ENCODE results near the gene ABCC1.

The ABCC1 gene

DNA sequence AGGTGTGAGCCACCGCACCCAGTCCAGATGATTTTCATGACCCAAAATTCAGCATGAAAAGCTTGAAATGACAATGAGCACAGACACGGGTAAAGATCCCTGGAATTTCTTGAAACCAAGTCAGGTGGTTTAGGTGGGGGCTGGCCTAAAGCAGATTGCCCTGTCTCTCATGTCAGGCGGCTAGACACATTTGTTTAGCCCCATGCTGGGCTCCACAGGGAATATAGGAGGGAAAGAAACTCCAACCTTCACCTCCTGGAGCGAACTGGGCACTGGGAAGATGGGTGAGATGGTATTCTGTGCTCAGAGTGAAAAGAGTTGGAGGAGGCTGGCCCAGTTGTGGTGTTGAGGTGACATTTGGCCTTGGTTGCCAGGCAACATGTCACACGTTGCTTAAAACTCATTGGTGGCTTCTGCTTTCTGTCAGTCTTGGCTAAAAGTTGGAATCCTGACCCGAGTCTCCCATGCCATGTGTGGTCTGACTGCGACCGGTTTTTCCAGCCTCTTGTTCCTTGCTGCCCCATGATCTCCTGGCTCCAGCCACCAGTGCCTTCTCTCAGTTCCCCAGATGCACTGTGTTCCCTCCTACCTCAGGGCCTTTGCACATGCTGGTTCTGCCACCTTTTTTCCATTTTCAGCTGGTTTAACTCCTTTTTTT is 160.2 kb downstream of the ABCC1 start:
- DNase-seq (ENCODE audit: low read depth in 3 of 3), result no peak

GRCh38 chr16:16110111-16110490 is 160.7 kb downstream of the ABCC1 start:
- DNase-seq (ENCODE audit: low read depth in 3 of 3), result no peak

DNA sequence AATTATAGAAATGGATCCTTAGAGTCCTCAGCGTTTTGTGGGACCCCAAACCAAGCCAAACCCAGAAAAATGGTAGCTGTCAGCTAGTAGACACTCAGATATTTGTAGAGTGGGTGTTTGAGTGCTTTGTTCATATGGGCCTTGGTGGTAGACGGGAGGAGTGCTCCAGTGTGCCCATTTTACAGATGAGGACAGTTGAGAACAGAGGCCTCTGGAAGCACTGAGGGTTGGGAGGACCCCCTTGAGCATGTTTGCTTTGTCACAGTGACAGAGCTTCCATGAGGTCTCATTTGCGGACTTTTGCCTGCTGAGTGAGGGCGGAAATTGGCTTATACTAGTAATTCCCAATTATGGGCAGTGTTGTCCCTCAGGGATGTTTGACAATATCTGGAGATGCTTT is 162.2 kb downstream of the ABCC1 start:
- DNase-seq (ENCODE audit: low read depth in 3 of 3), result no peak

- no peak for DNase-seq (ENCODE audit: low read depth in 3 of 3)
Observed at GRCh38 chr16:16112450-16113053, 163.1 kb downstream of the ABCC1 start.

DNA sequence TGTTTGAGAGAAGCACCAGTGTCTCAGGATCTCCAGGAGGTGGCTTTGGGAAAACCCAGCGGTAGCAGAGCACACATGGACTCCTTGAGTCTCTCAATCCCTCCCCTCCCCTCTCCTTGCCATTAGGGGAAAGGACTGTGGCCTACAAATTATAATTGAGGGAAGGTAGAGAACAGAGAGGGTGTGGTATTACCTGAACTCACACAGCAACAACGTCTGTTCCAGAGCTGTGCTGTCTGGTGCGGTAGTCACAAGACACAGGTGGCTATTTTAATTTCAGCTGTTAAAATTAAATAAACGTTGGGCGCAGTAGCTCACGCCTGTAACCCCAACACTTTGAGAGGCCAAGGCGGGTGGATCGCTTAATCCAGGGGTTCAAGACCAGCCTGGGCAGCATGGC is 163.7 kb downstream of the ABCC1 start:
- DNase-seq (ENCODE audit: low read depth in 3 of 3), result no peak

- no peak for DNase-seq (ENCODE audit: low read depth in 3 of 3)
Observed at GRCh38 chr16:16116841-16117240, 167.4 kb downstream of the ABCC1 start.

DNA sequence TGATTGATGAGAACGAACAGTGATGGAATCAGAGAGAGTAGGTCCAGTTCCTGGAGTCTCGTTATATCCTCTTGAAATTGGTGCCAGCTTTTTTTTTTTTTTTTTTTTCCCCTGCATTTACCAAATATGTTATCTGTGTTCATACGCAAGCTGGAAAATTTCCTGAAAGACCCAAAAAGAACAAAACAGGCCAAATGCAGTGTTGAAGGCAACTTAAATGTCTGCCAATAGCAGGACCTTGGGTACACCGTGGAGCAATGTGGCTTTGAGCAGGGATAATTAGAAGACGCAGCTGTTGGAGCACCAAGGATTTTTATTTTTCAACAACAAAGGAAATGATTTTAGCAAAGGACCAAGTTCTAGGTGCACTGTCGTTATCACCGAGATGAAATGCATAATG is 168.9 kb downstream of the ABCC1 start:
- no peak for DNase-seq (ENCODE audit: low read depth in 3 of 3)

DNA sequence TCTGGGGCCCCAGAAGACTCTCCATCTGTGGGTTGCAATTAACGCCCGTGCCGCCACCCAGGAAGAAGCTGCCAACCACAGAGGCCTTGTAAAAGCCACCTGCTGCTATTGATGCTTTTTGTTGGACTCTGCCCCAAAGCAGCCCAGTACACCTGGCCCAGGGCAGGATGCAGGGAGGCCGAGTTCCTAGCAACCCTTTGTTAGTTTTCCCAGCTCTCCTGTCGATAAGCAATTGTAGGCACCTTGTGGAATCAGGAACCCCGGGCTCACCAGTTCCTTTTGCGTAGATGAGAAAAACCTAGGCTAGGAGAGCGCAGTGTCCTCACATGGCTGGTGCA is 170.6 kb downstream of the ABCC1 start:
- no peak for DNase-seq (ENCODE audit: low read depth in 3 of 3)

- no peak for DNase-seq (ENCODE audit: low read depth in 3 of 3)
Observed at GRCh38 chr16:16120382-16121184, 171.2 kb downstream of the ABCC1 start.

- no peak for DNase-seq (ENCODE audit: low read depth in 3 of 3)
Observed at GRCh38 chr16:16121185-16121727, 171.8 kb downstream of the ABCC1 start.

DNA sequence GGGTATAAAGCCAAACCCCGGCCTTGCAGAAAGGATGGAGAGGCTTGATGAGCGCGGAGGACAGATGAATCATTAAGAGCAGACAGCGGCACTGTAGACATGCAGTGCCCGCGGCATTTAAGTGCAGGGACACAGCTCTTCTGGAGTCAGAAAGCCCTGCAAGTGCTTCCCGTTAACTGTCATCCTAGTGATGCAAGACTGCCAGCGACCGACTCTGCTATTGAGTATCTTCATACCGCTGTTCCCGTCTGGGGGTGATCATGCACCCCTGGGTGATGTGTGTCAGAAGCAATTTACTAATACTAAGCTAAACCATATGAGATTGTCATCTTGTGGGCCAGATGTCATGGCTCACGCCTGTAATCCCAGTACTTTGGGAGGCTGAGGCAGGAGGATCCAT is 172.8 kb downstream of the ABCC1 start:
- no peak for DNase-seq (ENCODE audit: low read depth in 3 of 3)

DNA sequence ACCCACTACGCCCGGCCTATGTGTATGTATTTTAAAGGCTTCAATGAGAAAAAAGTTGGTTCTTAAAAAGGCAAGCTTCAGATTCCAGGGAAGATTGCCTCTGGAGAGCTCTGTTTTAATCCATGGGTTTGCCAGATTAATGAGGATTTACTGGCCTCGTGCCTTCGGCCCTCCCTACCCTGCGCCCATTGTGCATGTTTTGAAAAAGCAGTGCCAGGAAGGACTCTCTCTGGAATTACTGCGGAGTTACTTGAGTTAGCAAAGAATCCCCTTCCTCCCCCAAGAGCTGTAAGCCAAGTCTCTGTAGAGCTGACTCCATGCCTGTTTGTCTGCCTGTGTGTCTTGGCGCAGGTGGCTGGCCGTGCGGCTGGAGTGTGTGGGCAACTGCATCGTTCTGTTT is 175.0 kb downstream of the ABCC1 start:
- DNase-seq (ENCODE audit: low read depth in 3 of 3), result no peak

GRCh38 chr16:16124974-16125373 is 175.6 kb downstream of the ABCC1 start:
- no peak for DNase-seq (ENCODE audit: low read depth in 3 of 3)

DNA sequence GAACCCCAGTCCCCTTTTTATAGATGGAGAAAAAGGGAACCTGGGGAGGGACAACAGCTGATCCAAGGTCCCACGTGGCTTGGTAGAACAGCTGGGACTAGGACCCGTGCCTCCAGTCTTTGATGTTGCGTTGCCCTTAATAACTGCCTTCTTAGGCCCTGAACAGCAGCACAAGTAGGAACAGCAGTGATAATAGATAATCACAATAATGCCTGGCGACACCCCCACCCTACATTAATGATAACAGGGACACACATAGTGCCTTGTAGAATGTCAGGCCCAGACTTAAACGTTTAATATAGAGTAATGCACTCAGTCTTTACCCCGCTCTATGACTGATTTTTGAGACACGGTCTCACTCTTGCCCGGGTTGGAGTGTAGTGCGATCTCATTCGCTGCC is 177.5 kb downstream of the ABCC1 start:
- DNase-seq (ENCODE audit: low read depth in 3 of 3), result no peak

GRCh38 chr16:16127469-16128116 is 178.2 kb downstream of the ABCC1 start:
- peak; percentile 18 to 65 (median 49) for DNase-seq (ENCODE audit: low read depth in 3 of 3)

GRCh38 chr16:16131204-16131603 is 181.8 kb downstream of the ABCC1 start:
- DNase-seq (ENCODE audit: low read depth in 3 of 3), result no peak

DNA sequence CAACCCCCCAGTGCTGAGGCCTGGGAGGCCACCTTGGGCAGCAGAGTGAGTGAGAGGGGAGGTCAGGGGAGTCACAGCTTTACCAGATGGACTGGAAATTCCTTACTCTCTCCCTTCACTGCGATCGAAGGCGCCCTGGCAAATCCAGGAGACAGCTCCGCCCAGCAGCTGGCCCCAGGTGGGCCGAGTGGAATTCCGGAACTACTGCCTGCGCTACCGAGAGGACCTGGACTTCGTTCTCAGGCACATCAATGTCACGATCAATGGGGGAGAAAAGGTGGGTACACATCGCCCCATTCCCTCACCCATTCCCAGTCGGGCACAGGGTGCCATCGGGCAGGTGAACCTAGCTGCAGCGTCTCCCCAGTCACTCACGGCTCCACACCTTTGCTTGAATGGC is 182.2 kb downstream of the ABCC1 start:
- DNase-seq (ENCODE audit: low read depth in 3 of 3), result no peak

GRCh38 chr16:16133943-16134604 is 184.7 kb downstream of the ABCC1 start:
- no peak for DNase-seq (ENCODE audit: low read depth in 3 of 3)

GRCh38 chr16:16136588-16136987 is 187.2 kb downstream of the ABCC1 start:
- no peak for DNase-seq (ENCODE audit: low read depth in 3 of 3)

GRCh38 chr16:16137110-16137509 is 187.7 kb downstream of the ABCC1 start:
- no peak for DNase-seq (ENCODE audit: low read depth in 3 of 3)

DNA sequence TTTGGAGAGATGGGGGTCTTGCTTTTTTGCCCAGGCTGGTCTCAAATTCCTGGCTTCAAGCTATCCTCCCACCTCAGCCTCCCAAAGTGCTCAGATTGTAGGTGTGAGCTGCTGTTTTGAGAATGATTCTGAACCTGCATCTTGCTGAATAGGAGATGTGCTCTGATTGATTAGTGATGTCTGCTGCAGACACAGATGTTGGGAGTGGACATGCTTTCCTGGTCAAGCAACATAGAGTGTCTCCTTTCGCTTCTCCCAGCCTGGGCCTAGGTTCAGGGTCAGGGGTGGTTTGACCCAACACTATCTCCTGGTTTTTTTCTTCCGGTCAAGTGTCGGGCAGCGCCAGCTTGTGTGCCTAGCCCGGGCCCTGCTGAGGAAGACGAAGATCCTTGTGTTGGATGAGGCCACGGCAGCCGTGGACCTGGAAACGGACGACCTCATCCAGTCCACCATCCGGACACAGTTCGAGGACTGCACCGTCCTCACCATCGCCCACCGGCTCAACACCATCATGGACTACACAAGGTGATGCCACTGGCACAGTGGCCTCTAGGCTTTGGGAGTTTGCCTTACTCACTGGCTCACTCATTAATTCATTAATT is 188.7 kb downstream of the ABCC1 start:
- no peak for DNase-seq (ENCODE audit: low read depth in 3 of 3)

Measured in stimulated activated CD4-positive, alpha-beta T cell treated with anti-CD3 and anti-CD28 coated beads, TNF-alpha, amount 100 ng/mL, for 24 hours (primary cell).